Measurements from ENCODE around the gene CRYBA4.
A peak's percentile ranks its signal among the peaks of the same experiment; 100 is the strongest.

CRYBA4 gene

DNA sequence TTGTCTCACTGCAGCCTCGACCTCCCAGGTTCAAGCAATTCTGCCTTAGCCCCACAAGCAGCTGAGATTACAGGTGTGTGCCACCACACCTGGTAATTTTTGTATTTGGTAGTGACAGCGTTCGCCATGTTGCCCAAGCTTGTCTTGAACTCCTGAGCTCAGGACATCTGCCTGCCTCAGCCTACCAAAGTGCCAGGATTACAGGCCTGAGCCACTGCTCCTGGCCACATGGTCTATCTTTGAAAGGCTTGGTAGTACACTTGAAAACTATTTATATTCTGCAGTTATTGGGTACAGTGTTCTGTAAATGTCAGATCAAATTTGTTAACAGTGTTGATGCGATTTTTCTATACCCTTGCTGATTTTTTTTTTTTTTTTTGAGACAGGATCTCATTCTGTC lies 9.5 kb downstream of the CRYBA4 start:
- DNase-seq = no peak

- no peak for DNase-seq
Observed at GRCh38 chr22:26632422-26633155, 10.8 kb downstream of the CRYBA4 start.

- DNase-seq = no peak
Observed at GRCh38 chr22:26634189-26634588, 12.4 kb downstream of the CRYBA4 start.

GRCh38 chr22:26635117-26635516 lies 13.4 kb downstream of the CRYBA4 start:
- no peak for DNase-seq

GRCh38 chr22:26636296-26636695 lies 14.5 kb downstream of the CRYBA4 start:
- DNase-seq = no peak

GRCh38 chr22:26642465-26643417 lies 21.0 kb downstream of the CRYBA4 start:
- peak; percentile 66 for DNase-seq

DNA sequence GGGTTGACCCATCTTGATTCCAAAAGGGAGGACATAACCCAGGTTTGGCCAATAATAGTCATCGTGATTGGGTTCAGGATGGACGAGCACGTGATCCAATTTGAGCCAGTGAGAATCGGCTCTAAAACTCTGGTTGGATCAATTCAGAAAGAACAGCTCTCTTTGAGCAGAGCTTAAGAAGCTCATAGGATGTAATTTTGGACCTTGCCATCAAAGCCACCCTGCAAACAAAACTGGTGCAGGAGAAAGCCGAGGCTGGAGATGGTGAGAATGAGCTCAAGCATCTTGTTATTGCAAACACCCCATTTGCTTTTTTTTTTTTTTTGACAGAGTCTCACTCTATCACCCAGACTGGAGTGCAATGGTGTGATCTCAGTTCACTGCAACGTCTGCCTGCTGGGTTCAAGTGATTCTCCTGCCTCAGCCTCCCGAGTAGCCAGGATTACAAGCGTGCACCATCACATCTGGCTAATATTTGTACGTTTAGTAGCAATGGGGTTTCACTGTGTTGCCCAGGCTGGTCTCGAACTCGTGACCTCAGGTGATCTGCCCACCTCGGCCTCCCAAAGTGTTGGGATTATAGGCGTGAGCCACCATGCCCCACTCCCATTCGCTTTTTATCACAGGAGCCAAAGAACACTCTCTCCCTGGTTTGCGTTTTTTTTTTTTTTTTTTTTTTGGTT lies 21.8 kb downstream of the CRYBA4 start:
- DNase-seq = no peak

GRCh38 chr22:26646158-26646557 lies 24.4 kb downstream of the CRYBA4 start:
- no peak for DNase-seq

DNA sequence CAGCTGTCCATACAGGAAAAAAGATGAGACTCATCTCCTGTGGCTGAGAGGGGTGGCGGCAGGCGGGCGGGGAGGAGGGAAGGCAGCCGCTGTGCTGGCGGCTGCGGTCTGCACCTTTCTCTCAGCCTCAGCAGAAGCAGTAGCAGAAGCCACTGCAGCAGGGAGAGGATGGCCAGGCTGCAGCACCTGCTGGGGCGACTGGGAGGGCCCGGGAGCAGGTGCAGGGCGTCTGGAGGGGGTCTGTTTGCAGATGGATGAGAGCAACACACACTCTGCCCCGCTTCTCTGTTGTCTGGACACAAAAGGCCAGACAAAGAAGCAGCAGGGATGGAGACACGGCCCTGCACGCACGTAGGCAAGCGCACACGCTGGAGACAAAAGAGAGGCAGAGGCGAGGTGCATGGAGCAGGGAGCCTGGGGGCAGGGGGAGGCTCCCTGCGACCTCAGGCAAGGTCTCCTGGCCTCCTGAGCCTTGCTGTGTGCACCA lies 26.3 kb downstream of the CRYBA4 start:
- DNase-seq = no peak

DNA sequence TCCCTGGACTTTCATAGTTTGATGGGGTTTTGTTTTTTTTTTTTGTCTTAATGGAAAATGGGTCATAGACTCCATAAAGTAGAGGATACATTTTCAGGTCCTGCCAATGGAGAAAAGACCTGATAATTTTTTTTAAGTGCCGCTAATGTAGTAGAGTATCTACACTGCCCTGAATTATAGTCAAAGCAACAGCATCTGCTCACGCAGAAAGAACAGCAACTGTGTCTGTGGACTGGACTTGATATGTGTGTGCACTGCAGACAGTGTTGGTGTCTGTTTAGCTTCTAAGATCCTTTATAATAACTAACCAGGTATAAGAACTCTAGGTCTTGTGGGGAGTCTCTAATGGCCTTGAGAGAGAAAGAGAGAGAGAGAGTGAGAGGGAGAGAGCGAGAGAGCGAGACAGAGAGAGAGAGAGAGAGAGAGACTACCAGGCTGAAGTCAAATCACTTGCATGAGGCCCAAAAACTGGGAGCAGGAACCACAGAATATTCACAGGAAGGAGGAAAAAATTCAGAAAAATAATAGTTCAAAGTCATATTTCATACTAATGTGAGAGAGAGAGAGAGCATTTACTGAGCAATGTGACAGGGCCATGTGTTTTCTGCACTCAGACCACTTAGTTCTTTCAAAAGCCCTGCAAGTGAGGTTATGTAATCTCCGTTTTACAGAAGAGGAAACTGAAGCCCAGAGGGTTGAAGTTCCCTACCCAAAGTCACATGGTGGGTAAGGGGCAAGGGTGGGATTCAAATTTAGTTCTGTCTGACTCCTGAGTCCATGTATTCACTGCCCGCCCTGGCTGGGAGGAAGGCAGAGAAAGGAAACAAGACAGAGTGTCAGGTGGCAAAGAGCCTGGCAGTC lies 27.0 kb downstream of the CRYBA4 start:
- DNase-seq = no peak

GRCh38 chr22:26650722-26651421 lies 29.1 kb downstream of the CRYBA4 start:
- no peak for DNase-seq

- no peak for DNase-seq
Observed at GRCh38 chr22:26651815-26652214, 30.1 kb downstream of the CRYBA4 start.

DNA sequence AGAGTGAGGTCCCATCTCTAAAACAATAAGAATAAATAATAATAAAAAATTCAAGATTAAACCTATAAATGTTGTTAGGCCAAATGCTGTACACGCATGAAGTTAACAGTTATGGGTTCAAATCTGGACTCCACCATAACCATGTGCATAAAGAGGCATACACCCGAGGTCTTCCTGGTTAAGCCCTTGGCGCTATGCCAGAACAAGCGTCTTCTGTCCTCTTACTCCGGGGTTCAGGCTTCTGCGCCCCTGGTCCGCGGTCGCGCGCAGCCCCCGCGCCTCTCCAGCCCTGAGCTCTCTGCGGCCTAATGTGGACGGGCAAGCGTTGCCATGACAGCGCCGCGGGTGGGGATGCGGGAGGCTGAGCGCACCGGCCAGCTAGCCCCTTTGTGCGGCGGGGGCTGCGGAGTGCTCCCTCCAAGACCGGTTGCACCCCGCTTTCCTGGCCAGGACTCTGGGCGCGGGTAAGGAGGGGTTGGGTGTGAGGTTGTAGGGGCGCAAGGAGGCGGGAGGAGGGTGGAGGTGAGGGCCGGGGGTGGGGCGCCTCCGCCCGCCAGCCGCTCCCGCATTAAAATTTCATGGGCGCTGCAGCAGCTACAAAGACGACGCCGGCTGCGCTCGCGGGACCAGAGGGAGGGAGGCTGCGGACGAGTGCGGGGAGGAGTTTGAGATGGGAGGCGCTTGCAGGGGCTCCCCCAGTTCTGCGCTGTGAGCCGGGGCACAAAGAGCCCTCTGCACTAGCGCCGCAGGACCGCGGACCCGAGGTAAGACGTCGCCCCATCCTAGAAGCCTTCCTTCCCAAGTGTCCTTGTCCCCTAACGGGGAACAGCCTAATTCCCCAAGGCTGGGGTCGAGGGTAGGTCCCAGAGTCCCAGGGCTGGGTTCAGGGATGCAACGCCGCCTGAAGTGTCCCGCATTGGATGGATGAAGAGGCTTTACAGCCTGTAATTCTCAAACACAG lies 35.4 kb downstream of the CRYBA4 start, which contains the start of gene MIAT:
TSS of gene MIAT (plus strand) at position 698 of the 961 bp plus-strand sequence.
- DNase-seq = no peak

DNA sequence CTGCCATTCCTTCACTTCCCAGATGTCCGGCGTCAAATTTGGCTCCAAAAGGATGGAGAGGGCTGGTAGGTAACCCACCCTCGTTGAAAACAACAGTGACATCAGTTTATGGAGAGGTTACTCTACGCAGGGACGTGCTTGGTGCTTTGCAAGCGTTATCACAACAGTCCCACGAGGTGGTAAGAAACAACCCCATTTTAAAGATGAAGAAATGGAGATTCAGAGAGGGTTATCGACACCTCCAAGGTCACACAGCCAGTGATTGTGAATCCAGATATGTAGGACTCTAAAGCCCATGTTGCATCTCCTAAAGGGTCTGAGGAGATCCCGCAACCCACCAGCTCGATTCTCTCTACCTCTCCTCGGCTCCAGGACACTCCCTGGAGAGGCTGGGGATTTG lies 36.4 kb downstream of the CRYBA4 start:
- no peak for DNase-seq

- DNase-seq = peak; percentile 82
Observed at GRCh38 chr22:26658671-26659478, 37.1 kb downstream of the CRYBA4 start.

GRCh38 chr22:26660356-26660755 lies 38.6 kb downstream of the CRYBA4 start:
- DNase-seq = no peak

DNA sequence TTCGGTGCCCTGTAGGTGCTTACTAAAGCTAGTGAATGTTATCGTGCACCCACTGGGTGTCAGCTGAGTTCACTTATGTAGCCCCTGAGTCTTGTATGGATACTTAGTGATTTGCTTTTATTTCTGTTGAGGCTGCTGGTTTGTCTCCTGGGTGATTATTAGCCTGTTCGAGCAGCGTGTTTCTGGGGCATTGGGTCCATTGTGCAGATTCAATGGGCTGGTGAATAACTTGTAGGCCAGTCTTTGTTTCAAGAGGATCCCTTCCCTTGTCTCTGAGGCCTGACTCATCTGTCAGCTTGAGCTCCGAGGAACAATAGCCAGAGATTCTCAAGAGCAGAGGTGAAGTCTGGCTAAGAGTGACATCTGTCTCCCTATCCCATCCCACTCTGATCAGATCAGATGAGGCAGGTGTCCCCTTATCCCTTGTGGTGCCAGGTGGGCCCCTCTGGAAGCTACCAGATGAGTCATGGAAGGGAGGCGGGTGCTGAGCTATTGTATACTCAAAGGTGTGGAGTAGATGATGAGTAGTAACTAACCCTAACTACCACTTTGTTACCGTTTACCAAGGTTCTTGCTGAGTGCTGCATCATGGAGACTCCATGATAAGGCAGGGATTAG lies 39.3 kb downstream of the CRYBA4 start:
- DNase-seq = no peak

DNA sequence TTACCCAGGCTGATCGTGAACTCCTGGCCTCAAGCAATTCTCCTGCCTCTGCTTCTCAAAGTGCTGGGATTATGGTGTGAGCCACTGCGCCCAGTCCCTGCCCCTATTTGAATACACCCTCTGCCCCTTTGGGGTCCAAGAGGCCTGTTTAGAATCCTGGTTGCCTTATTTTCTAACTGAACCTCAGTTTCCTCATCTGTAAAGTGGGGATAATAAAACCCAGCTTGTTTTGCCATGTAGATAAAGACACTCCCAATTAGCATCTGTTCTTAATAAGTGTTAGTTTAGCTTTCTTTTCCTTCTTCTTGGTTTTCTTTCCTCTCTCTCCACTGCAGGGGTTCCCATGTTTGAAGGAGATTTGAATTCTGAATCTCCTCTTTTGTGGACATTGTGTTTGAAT lies 40.4 kb downstream of the CRYBA4 start:
- DNase-seq = no peak

DNA sequence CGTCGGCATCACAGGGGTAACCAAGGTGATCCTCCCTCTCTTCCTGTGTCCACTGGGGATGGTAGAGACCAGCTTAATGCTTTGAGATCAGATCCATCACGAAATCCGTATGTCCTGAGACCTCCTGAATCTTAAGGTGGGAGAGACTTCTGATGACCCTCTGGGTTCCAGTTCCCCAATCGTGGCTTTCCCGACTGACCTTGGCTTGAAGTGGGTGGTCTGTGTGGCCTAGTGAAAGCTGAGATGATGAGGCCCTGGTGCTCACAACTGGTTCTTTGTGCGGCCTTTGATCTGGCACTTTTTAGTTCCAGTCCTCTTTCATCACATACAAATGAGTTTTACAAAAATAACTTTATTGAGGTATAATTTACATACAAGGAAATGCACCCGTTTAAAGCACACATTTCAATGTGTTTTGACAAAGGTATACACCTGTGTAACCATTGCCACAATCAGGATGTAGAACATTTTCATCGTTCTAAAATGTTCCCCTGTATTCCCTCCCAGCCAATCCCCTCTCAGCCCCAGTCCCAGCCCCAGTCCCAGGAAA lies 41.7 kb downstream of the CRYBA4 start:
- no peak for DNase-seq

Measured in activated T-cell treated with anti-CD3 and anti-CD28 coated beads for 4 hours (primary cell).